GM18520 (cell line): ENCODE data around the gene SLC5A6.
"Not testable (repeated sequence)": the region's sequence is repeated elsewhere in the genome, so short reads cannot be mapped to it uniquely, and the experiment has no call there.

Experiments used
- ATAC-seq: cut with Tn5 transposase; IDR thresholded peaks from one replicate; pipeline ENCODE4 v1.9.1; 2021; ENCODE audit not compliant: unreplicated experiment

Gene SLC5A6

GRCh38 chr2:27177441-27178351, 34.4 kb downstream of the SLC5A6 start:
- no peak for ATAC-seq

- not testable (repeated sequence) for ATAC-seq
Observed at GRCh38 chr2:27175781-27176180, 36.3 kb downstream of the SLC5A6 start.

GRCh38 chr2:27175330-27175729, 36.7 kb downstream of the SLC5A6 start:
- no peak for ATAC-seq

GRCh38 chr2:27174638-27175037, 37.4 kb downstream of the SLC5A6 start:
- no peak for ATAC-seq

GRCh38 chr2:27171351-27171848, 40.7 kb downstream of the SLC5A6 start:
- no peak for ATAC-seq

DNA sequence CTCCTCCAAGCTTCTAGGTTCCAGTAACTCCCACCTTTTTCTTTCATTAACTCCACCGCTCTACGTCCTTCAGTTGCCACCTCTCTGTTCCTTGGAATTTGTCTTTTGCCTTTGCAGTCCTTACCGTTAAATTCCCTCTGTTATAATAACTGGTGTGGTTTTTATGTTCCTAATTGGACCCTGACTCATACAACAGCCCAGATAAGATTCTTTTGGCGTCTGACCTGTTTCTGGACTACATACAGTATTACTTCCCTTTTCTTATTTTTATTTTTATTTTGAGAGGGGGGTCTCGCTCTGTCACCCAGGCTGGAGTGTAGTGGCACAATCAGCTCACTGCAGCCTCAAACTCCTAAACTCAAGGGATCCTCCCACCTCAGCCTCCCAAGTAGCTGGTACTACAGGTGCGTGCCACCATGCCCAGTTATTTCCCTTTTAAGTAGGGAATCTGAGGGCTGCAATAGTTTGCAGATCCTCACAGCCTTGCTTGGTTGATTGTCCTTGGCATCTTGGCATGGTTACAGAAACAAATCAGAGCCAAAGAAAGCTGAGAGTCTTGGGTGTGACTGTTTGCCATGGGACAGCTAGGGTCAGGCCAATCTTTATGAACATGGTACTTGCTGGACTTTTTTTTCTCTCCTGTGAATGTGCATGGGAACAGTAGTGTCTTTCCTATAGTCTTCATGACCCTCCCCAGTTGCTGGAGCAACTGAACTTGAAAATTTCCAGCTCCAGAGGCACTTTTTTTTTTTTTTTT, 41.3 kb downstream of the SLC5A6 start:
- no peak for ATAC-seq

- ATAC-seq: no peak
Observed at GRCh38 chr2:27164960-27165763, 46.9 kb downstream of the SLC5A6 start.

DNA sequence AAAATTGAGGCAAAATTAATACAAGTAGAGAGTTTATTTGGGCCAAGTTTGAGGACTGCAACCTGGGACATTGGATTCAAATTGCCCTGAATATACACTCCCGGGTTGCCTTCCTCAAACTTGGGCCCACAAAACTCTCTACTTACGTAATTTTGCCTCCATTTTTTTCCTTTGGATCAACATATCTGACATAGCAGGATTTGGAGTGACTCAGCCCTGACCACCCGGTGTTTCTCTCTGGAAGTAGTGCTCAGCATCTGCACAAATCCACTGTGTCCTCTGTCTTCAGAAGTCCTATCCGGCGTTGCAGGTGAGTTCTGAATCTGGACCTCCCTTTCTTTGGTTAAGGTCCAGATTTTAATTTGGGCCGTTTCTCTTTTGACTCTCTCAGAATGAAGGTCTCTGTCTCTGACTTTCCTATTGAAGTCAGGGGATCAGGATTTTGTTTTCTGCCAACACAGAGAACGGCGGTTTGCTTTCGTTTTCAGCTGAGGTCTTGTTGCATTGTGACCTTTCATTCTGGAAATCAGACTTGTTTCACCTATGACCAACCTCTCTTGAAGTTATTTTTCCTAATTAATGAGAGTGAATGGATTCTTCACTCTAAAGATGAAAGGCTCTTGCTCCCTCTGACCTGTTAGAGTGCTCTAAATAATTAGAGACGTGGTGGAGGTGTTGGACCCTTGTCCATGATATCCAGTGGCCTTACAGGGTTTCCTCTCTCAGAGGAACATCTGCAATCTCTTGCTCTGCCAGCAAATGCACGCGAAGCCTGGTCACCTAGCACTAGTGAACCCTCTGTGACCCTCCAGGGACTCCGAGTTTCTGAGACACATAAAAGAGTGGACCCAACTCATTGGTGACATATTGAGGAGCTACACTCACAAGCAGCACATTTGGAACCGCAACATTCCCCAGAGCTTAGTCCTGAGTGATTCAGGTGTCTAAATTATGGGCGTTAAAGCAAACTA, 49.6 kb downstream of the SLC5A6 start:
- no peak for ATAC-seq

DNA sequence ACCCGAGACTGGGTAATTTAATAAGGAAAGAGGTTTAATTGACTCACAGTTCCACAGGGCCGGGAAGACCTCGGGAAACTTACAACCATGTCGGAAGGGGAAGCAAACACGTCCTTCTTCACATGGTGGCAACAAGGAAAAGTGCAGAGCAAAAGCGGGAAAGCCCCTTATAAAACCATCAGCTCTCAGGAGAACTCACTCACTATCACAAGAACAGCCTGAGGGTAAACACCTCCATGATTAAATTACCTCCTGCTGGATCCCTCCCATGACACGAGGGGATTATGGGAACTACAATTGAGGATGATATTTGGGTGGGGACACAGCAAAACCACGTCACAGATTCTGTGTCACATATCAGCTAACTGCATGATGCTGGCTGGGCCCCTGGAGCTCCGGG, 51.9 kb downstream of the SLC5A6 start:
- ATAC-seq: no peak

DNA sequence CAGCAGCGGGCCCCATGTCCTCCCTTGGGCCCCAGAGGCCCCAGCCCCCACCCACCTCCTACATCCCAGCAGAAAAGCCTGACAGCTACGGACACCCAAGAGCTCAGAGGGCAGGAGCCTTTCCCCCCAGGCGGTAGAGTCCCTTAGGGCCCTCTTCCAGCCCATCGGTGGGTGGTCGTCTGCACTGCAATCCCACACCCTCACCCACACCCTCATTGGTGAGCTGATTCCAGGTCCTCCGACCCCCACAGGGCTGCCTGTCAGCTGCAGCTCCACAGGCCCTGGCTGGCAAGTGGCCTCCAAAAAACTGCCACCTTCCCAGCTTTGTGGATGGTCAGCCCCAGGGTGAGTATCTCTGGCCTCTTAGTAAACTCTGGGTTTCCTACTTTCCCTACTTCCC, 52.8 kb downstream of the SLC5A6 start:
- no peak for ATAC-seq

DNA sequence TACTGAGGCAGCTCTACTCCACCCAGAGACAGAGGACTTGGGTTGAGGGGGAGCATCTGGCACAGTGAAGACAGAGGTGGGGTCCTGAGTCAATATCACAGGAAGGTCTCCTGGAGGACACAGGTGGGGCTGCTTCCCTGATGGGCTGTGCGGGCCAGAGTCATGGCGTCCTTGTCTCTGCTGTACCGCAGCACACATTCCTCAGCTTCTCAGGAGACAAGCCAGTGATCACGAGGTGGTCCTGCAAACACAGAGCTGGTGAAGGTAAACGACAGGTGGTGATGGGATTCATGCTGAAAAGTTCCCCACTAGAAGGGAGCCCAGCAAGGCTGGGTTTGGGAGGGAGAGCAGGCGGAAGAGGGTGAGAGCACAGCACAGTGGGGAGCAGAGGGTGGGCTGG, 53.6 kb downstream of the SLC5A6 start:
- no peak for ATAC-seq

DNA sequence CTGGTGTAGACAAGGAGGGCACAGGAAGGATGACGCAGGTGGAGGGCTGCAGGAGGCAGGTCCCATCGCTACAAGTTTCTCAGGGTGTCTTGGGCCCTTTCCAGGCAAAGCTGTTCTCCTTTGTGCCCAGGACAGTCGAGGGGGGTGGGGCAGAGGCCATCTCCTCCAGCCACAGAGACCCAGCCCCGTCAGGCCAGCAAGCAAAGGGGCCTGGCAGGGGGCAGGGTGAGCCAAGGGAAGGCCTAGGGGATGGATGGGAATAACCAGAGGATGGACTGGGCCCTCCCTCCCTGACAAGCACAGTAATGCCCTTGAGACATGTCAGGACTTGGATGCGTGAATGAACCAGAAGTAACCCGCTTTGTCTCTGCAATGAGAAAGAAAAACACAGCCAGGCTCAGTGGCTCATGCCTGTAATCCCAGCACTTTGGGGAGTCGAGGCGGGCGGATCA, 57.0 kb downstream of the SLC5A6 start:
- ATAC-seq: no peak

GRCh38 chr2:27154488-27154887, 57.6 kb downstream of the SLC5A6 start:
- no peak for ATAC-seq

DNA sequence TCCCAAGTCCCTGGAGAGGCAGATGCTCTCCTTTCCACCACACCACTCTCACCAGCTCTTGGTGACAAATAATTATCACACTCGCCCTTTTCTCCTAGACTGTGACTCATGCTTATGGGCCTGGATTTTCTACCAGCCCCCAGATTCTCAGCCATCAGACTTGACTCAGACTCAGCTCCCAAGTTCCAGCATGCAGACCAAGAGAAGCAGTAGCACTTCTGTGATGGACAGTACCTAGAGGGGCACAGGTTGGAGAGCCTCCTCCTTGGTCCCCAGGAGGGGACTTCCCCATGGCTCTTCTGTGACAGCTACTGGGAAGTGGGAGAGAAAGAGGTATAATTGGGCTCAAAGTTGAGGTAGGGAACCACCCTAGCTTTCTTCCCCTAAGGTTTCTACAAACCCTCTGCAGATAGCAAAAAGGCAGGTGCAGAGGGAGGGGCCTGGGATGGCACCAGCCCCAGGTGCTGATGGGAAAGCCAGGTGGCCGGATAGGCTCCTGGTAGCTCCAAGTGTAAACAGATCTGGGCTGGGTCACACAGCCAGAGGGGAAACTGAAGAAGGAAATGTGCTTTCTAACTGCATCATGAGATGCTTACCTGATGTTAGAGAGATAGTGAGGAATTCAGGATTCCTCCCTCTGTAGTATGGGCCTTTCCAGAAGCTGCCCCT, 59.1 kb downstream of the SLC5A6 start:
- no peak for ATAC-seq

GRCh38 chr2:27152102-27152795, 59.8 kb downstream of the SLC5A6 start:
- no peak for ATAC-seq

- no peak for ATAC-seq
Observed at GRCh38 chr2:27150639-27151230, 61.3 kb downstream of the SLC5A6 start.
